Right lobe of liver (tissue), 4 donors: ENCODE results near the gene DHRSX.

Experiments used
- POLR2A ChIP-seq: fragments of 450-650 bp; IDR thresholded peaks from one replicate; pipeline ENCODE4 v1.6.1; 2017; ENCODE audit warnings: antibody characterized with exemption, mild to moderate bottlenecking
- TF ChIP-seq, protein P1 (sequence below), 4 donors: fragments of 200-600 bp in 3 of 4; fragments of 450-650 bp in 1 of 4; IDR thresholded peaks; one replicate each; pipeline versions ENCODE4 v1.5.1 to v1.8.0; 2016 to 2022; ENCODE audit warnings: antibody characterized with exemption in 4 of 4, mild to moderate bottlenecking in 2 of 4
- donor health status: DM: no; HTN: no; CAD: no.
- donor health status: DM: no; HTN: no; CAD: no.
- donor health status: DM: no; HTN: yes; CAD: no.

DNA sequence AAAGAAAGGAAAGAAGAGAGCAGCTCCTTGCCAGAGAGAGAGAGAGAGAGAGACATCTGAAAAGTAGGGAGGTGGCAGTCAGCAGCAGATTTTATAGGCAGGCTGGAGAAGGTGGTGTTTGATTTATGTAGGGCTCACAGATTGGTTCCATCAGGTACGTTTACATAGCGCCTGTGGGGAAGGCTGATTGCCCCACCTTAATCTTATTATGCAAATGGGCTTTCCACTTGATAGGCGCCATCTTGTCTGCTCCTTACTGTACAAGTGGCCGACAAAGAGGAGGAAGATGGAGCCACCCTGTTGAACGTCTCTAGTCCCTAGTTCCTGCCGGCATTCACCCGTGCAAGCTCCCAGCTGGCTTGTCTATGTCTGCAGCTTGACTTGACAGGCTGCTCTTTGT, 49.1 kb upstream of the DHRSX start:
- TF ChIP-seq, protein P1, sequence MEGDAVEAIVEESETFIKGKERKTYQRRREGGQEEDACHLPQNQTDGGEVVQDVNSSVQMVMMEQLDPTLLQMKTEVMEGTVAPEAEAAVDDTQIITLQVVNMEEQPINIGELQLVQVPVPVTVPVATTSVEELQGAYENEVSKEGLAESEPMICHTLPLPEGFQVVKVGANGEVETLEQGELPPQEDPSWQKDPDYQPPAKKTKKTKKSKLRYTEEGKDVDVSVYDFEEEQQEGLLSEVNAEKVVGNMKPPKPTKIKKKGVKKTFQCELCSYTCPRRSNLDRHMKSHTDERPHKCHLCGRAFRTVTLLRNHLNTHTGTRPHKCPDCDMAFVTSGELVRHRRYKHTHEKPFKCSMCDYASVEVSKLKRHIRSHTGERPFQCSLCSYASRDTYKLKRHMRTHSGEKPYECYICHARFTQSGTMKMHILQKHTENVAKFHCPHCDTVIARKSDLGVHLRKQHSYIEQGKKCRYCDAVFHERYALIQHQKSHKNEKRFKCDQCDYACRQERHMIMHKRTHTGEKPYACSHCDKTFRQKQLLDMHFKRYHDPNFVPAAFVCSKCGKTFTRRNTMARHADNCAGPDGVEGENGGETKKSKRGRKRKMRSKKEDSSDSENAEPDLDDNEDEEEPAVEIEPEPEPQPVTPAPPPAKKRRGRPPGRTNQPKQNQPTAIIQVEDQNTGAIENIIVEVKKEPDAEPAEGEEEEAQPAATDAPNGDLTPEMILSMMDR (IDR thresholded peaks at IDR 0.05) = no peak
- no peak for TF ChIP-seq POLR2A
